Stimulated activated CD8-positive, alpha-beta memory T cell treated with anti-CD3 and anti-CD28 coated beads, Interleukin-12 subunit alpha, Interleukin-12 subunit beta, amount 100 ng/mL, for 24 hours (primary cell): ENCODE data around the gene C3orf49.

Experiments used
- DNase-seq: peaks from one replicate; pipeline ENCODE4 v3.0.0-alpha.2; 2020; ENCODE audit errors: extremely low read depth

Gene C3orf49

GRCh38 chr3:63886858-63887257 is 67.8 kb downstream of the C3orf49 start:
- no peak for DNase-seq

GRCh38 chr3:63891518-63891917 is 72.4 kb downstream of the C3orf49 start:
- DNase-seq, result no peak

GRCh38 chr3:63892773-63893352 is 73.8 kb downstream of the C3orf49 start:
- DNase-seq, result no peak

- no peak for DNase-seq
Measured at GRCh38 chr3:63895422-63896189, 76.5 kb downstream of the C3orf49 start.

- DNase-seq, result no peak
Measured at GRCh38 chr3:63896332-63897030, 77.4 kb downstream of the C3orf49 start.
